K562 (cell line): Measurements from ENCODE around the gene PDGFC. TPM values are rescaled to one million over a fixed set of nuclear protein-coding genes. Genes with fewer than 3 reads are reported as not detected.

Experiments used
- E2F6 ChIP-seq, 2 experiments: IDR thresholded peaks; 2 replicates each; pipeline ENCODE4 v1.6.1; 2011; ENCODE audit warnings: borderline replicate concordance in 1 of 2, control low read depth in 1 of 2, low read depth in 1 of 2, low read length in 1 of 2, mild to moderate bottlenecking in 1 of 2, mixed read lengths in 1 of 2, moderate library complexity in 1 of 2; ENCODE audit not compliant: insufficient read depth in 1 of 2, insufficient read length in 1 of 2, poor library complexity in 1 of 2, severe bottlenecking in 1 of 2; ENCODE audit errors: extremely low read depth in 1 of 2
- KDM2B ChIP-seq: fragments of 250-450 bp; sonication (Bioruptor Pico); IDR thresholded peaks from 2 replicates; pipeline ENCODE4 v1.8.0; 2021; ENCODE audit warnings: mild to moderate bottlenecking, moderate library complexity
- MED1 ChIP-seq: sonication (generic); formaldehyde crosslinking; IDR thresholded peaks from 2 replicates; pipeline ENCODE4 v1.8.1; 2023; ENCODE audit warnings: missing genetic modification reagents, borderline replicate concordance
- PREB ChIP-seq: sonication (generic); formaldehyde crosslinking; IDR thresholded peaks from 2 replicates; pipeline ENCODE4 v1.8.1; 2023; ENCODE audit warnings: mild to moderate bottlenecking, missing genetic modification reagents
- ZNF165 ChIP-seq: fragments of 250-450 bp; sonication (Bioruptor Pico); IDR thresholded peaks from 2 replicates; pipeline ENCODE4 v1.4.0; 2020; ENCODE audit warnings: borderline replicate concordance
- ZNF785 ChIP-seq: fragments of 250-450 bp; sonication (Bioruptor Pico); IDR thresholded peaks from 2 replicates; pipeline ENCODE4 v1.4.0; 2020; ENCODE audit warnings: mild to moderate bottlenecking
- polyA plus RNA-seq, 8 experiments: library from polyadenylated mRNA; depleted of rRNA in 4 of 8; stranded (reverse) in 5 of 8; unstranded in 3 of 8; fragments of >200 nt; fragmentation: Nextera tagmentation in 2 of 8; fragmentation: Illumina TruSeq in 1 of 8; extraction: Ambion mirVana in 2 of 8; extraction: Trizol in 1 of 8; gene quantifications; 2 replicates each; pipeline versions ENCODE4 v1.2.1 to v1.2.3, GENCODE V29; 2011 to 2014; ENCODE audit warnings: inconsistent platforms in 1 of 8, missing spikeins in 1 of 8
- total RNA-seq, 7 experiments: library from RNA; depleted of rRNA in 6 of 7; stranded (reverse); fragments of >200 nt in 6 of 7; fragmentation: Illumina TruSeq in 2 of 7; extraction: Trizol in 2 of 7; gene quantifications; 2 replicates each; pipeline versions ENCODE4 v1.2.1 to v1.2.3, GENCODE V29; 2011 to 2021; ENCODE audit warnings: low replicate concordance in 1 of 7

PDGFC gene
- total and polyA plus RNA-seq, 9 of the 15 experiments (the other 6 are each of a cell fraction or from before 2014, with no cell fraction given), result not detected

GRCh38 chr4:157018920-157019490 lies 47.4 kb upstream of the PDGFC start (continued):
- TF ChIP-seq E2F6 (IDR thresholded peaks at IDR 0.05; ENCODE audit: borderline replicate concordance in 1 of 2, extremely low read depth in 1 of 2, insufficient read depth in 1 of 2, insufficient read length in 1 of 2, low read depth in 1 of 2, low read length in 1 of 2, poor library complexity in 1 of 2, severe bottlenecking in 1 of 2) (no peak), ZNF165 (no peak), MED1 (CRISPR knock-in tag) (no peak), PREB (CRISPR knock-in tag) (no peak), ZNF785 (no peak), KDM2B (CRISPR knock-in tag) (no peak)
- TF ChIP-seq, all 486 proteins: peak for 0
